Measurements from ENCODE around the gene MFSD2B. TPM values are rescaled to one million over a fixed set of nuclear protein-coding genes. Genes with fewer than 3 reads are reported as not detected.

Gene MFSD2B
- 0.85 TPM for total RNA-seq
- polyA plus RNA-seq: 0.22 TPM

GRCh38 chr2:24009680-24010476 is at the start of gene MFSD2B:
TSS of gene MFSD2B (plus strand) at chr2:24010085. CDS start at chr2:24010097, 12 bp downstream.
- no peak within 1 kb of the TSS for H3K27ac ChIP-seq (ENCODE audit: low read depth)
- WGBS: 3% methylated on average over 75 of the region's 75 CpGs
- DNase-seq (ENCODE audit: extremely low spot score): no peak
- H3K4me3 ChIP-seq (ENCODE audit: low read depth, low read length): peak within 1 kb of the TSS; percentile 32
- H3K4me1 ChIP-seq (ENCODE audit: insufficient read depth): peaks cover 4% of the 10 kb centered on the region
- H3K36me3 ChIP-seq (ENCODE audit: insufficient read depth): no peaks in the 10 kb centered on the region

- H3K27ac ChIP-seq (ENCODE audit: low read depth): no peak overlapping the region
- 98% methylated on average over 4 of the region's 4 CpGs for WGBS
- H3K4me3 ChIP-seq (ENCODE audit: low read depth, low read length): no peak overlapping the region
- DNase-seq (ENCODE audit: extremely low spot score): no peak
- no peaks in the 10 kb centered on the region for H3K36me3 ChIP-seq (ENCODE audit: insufficient read depth)
- H3K4me1 ChIP-seq (ENCODE audit: insufficient read depth): no peaks in the 10 kb centered on the region
These were observed 42.0 kb upstream of the MFSD2B start for GRCh38 chr2:23967846-23968245.

- no peak for DNase-seq (ENCODE audit: extremely low spot score)
- 97% methylated on average over 8 of the region's 8 CpGs for WGBS
- H3K36me3 ChIP-seq (ENCODE audit: insufficient read depth): peaks cover 2% of the 10 kb centered on the region
- H3K4me3 ChIP-seq (ENCODE audit: low read depth, low read length): no peak overlapping the region
- no peaks in the 10 kb centered on the region for H3K4me1 ChIP-seq (ENCODE audit: insufficient read depth)
- H3K27ac ChIP-seq (ENCODE audit: low read depth): no peak overlapping the region
These were observed 33.0 kb upstream of the MFSD2B start for GRCh38 chr2:23976883-23977282.

- WGBS: 72% methylated on average over 2 of the region's 2 CpGs
- H3K36me3 ChIP-seq (ENCODE audit: insufficient read depth): no peaks in the 10 kb centered on the region
These were observed 21.5 kb upstream of the MFSD2B start for GRCh38 chr2:23988371-23988770.

GRCh38 chr2:23992931-23993330 is 17.0 kb upstream of the MFSD2B start:
- DNase-seq (ENCODE audit: extremely low spot score): no peak

More at GRCh38 chr2:23988371-23988770, 21.5 kb upstream of the MFSD2B start:
- Histone ChIP-seq H3K4me1 (ENCODE audit: insufficient read depth) (no peaks in the 10 kb centered on the region), H3K4me3 (ENCODE audit: low read depth, low read length) (no peak overlapping the region), H3K27ac (ENCODE audit: low read depth) (no peak overlapping the region)
- no peak for DNase-seq (ENCODE audit: extremely low spot score)

GRCh38 chr2:23993736-23994269 is 16.1 kb upstream of the MFSD2B start:
- Histone ChIP-seq H3K4me3 (ENCODE audit: low read depth, low read length) (no peak overlapping the region), H3K36me3 (ENCODE audit: insufficient read depth) (no peaks in the 10 kb centered on the region), H3K4me1 (ENCODE audit: insufficient read depth) (no peaks in the 10 kb centered on the region), H3K27ac (ENCODE audit: low read depth) (no peak overlapping the region)
- DNase-seq (ENCODE audit: extremely low spot score): no peak
- WGBS: 96% methylated on average over 8 of the region's 8 CpGs

More at GRCh38 chr2:23992931-23993330, 17.0 kb upstream of the MFSD2B start:
- Histone ChIP-seq H3K4me1 (ENCODE audit: insufficient read depth) (no peaks in the 10 kb centered on the region), H3K27ac (ENCODE audit: low read depth) (peak overlapping the region; percentile 10), H3K36me3 (ENCODE audit: insufficient read depth) (no peaks in the 10 kb centered on the region), H3K4me3 (ENCODE audit: low read depth, low read length) (no peak overlapping the region)
- 48% methylated on average over 1 of the region's 1 CpG for WGBS

GRCh38 chr2:23994567-23994966 is 15.3 kb upstream of the MFSD2B start:
- DNase-seq (ENCODE audit: extremely low spot score): no peak
- Histone ChIP-seq H3K4me3 (ENCODE audit: low read depth, low read length) (no peak overlapping the region), H3K4me1 (ENCODE audit: insufficient read depth) (no peaks in the 10 kb centered on the region), H3K27ac (ENCODE audit: low read depth) (no peak overlapping the region), H3K36me3 (ENCODE audit: insufficient read depth) (no peaks in the 10 kb centered on the region)
- 37% methylated on average over 1 of the region's 1 CpG for WGBS

GRCh38 chr2:24007693-24008092 is 2.2 kb upstream of the MFSD2B start:
- Histone ChIP-seq H3K4me1 (ENCODE audit: insufficient read depth) (peaks cover 4% of the 10 kb centered on the region), H3K4me3 (ENCODE audit: low read depth, low read length) (no peak overlapping the region)
- DNase-seq (ENCODE audit: extremely low spot score): no peak

GRCh38 chr2:24008672-24009366 is 1.1 kb upstream of the MFSD2B start:
- Histone ChIP-seq H3K4me3 (ENCODE audit: low read depth, low read length) (no peak overlapping the region), H3K4me1 (ENCODE audit: insufficient read depth) (peaks cover 4% of the 10 kb centered on the region), H3K27ac (ENCODE audit: low read depth) (no peak overlapping the region), H3K36me3 (ENCODE audit: insufficient read depth) (no peaks in the 10 kb centered on the region)
- no peak for DNase-seq (ENCODE audit: extremely low spot score)
- 79% methylated on average over 13 of the region's 13 CpGs for WGBS

More at GRCh38 chr2:24007693-24008092, 2.2 kb upstream of the MFSD2B start:
- no peaks in the 10 kb centered on the region for H3K36me3 ChIP-seq (ENCODE audit: insufficient read depth)
- H3K27ac ChIP-seq (ENCODE audit: low read depth): no peak overlapping the region

GRCh38 chr2:24009367-24009679 is 562 bp upstream of the MFSD2B start:
- Histone ChIP-seq H3K36me3 (ENCODE audit: insufficient read depth) (no peaks in the 10 kb centered on the region), H3K4me1 (ENCODE audit: insufficient read depth) (peaks cover 4% of the 10 kb centered on the region), H3K4me3 (ENCODE audit: low read depth, low read length) (no peak overlapping the region), H3K27ac (ENCODE audit: low read depth) (no peak overlapping the region)
- DNase-seq (ENCODE audit: extremely low spot score): no peak
- WGBS: 69% methylated on average over 9 of the region's 9 CpGs

GRCh38 chr2:24010477-24011249 is 778 bp downstream of the MFSD2B start:
- no peak for DNase-seq (ENCODE audit: extremely low spot score)
- Histone ChIP-seq H3K4me3 (ENCODE audit: low read depth, low read length) (no peak overlapping the region), H3K27ac (ENCODE audit: low read depth) (no peak overlapping the region), H3K4me1 (ENCODE audit: insufficient read depth) (peaks cover 4% of the 10 kb centered on the region), H3K36me3 (ENCODE audit: insufficient read depth) (no peaks in the 10 kb centered on the region)
- 51% methylated on average over 37 of the region's 37 CpGs for WGBS

GRCh38 chr2:24011250-24012104 is 1.6 kb downstream of the MFSD2B start:
- DNase-seq (ENCODE audit: extremely low spot score): no peak
- Histone ChIP-seq H3K27ac (ENCODE audit: low read depth) (no peak overlapping the region), H3K4me3 (ENCODE audit: low read depth, low read length) (no peak overlapping the region), H3K36me3 (ENCODE audit: insufficient read depth) (no peaks in the 10 kb centered on the region), H3K4me1 (ENCODE audit: insufficient read depth) (peaks cover 4% of the 10 kb centered on the region)
- WGBS: 73% methylated on average over 7 of the region's 7 CpGs

Data from urinary bladder (tissue), 4 donors.